WTC11 (cell line): ENCODE results near the gene HMGXB3.

Experiments used
- ETV6 ChIP-seq: sonication (generic); formaldehyde crosslinking; IDR thresholded peaks from 2 replicates; pipeline ENCODE4 v1.8.1; 2022; ENCODE audit warnings: mild to moderate bottlenecking, missing genetic modification reagents
- GABPB1 ChIP-seq: sonication (generic); formaldehyde crosslinking; IDR thresholded peaks from 2 replicates; pipeline ENCODE4 v1.8.1; 2023; ENCODE audit warnings: mild to moderate bottlenecking, missing genetic modification reagents
- JUN ChIP-seq: sonication (generic); formaldehyde crosslinking; IDR thresholded peaks from 2 replicates; pipeline ENCODE4 v1.8.0; 2023; ENCODE audit warnings: mild to moderate bottlenecking, missing genetic modification reagents
- NFATC4 ChIP-seq: fragments of 250-450 bp; sonication (Bioruptor Pico); IDR thresholded peaks from 2 replicates; pipeline ENCODE4 v1.9.0; 2021; ENCODE audit warnings: mild to moderate bottlenecking
- ZNF138 ChIP-seq: sonication (generic); formaldehyde crosslinking; conservative IDR thresholded peaks from 2 replicates; pipeline ENCODE4 v1.8.1; 2022; ENCODE audit warnings: mild to moderate bottlenecking, moderate library complexity, missing genetic modification reagents
- TF ChIP-seq, protein P1 (sequence below): sonication (generic); formaldehyde crosslinking; conservative IDR thresholded peaks from 2 replicates; pipeline ENCODE4 v1.8.1; 2023; ENCODE audit warnings: mild to moderate bottlenecking, low read depth, missing genetic modification reagents, moderate library complexity
- TF ChIP-seq, protein P2 (sequence below): fragments of 200-600 bp; IDR thresholded peaks from 2 replicates; pipeline ENCODE4 v1.8.0; 2022; ENCODE audit warnings: antibody characterized with exemption
- TF ChIP-seq, protein P3 (sequence below): fragments of 250-450 bp; sonication (Bioruptor Pico); IDR thresholded peaks from 2 replicates; pipeline ENCODE4 v1.9.0; 2021; ENCODE audit warnings: mild to moderate bottlenecking

DNA sequence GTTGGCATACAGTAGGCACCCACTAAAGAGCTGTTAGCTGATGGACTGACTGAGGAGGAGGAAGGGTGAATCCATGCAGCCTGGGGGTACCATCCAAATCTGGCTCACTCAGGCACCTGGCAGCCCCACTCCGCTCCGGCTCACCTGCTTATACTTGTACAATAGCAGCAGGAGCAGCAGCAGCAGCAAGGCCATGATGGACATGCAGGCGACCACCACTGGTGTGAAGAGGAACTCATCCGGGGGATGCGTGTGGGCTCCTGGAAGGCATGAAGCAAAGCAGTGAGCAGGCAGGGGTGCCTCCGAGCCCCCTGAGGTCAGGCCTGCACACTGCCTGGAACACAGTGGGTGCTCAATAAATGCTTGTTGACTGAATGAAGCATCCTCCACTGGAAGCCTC is 67.5 kb downstream of the HMGXB3 start:
- TF ChIP-seq ZNF138 (CRISPR knock-in tag) (no peak), ETV6 (CRISPR knock-in tag) (no peak), GABPB1 (CRISPR knock-in tag) (no peak), JUN (no peak), NFATC4 (no peak)
- TF ChIP-seq, protein P1, sequence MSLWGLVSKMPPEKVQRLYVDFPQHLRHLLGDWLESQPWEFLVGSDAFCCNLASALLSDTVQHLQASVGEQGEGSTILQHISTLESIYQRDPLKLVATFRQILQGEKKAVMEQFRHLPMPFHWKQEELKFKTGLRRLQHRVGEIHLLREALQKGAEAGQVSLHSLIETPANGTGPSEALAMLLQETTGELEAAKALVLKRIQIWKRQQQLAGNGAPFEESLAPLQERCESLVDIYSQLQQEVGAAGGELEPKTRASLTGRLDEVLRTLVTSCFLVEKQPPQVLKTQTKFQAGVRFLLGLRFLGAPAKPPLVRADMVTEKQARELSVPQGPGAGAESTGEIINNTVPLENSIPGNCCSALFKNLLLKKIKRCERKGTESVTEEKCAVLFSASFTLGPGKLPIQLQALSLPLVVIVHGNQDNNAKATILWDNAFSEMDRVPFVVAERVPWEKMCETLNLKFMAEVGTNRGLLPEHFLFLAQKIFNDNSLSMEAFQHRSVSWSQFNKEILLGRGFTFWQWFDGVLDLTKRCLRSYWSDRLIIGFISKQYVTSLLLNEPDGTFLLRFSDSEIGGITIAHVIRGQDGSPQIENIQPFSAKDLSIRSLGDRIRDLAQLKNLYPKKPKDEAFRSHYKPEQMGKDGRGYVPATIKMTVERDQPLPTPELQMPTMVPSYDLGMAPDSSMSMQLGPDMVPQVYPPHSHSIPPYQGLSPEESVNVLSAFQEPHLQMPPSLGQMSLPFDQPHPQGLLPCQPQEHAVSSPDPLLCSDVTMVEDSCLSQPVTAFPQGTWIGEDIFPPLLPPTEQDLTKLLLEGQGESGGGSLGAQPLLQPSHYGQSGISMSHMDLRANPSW (CRISPR knock-in tag), result no peak
- TF ChIP-seq, protein P2, sequence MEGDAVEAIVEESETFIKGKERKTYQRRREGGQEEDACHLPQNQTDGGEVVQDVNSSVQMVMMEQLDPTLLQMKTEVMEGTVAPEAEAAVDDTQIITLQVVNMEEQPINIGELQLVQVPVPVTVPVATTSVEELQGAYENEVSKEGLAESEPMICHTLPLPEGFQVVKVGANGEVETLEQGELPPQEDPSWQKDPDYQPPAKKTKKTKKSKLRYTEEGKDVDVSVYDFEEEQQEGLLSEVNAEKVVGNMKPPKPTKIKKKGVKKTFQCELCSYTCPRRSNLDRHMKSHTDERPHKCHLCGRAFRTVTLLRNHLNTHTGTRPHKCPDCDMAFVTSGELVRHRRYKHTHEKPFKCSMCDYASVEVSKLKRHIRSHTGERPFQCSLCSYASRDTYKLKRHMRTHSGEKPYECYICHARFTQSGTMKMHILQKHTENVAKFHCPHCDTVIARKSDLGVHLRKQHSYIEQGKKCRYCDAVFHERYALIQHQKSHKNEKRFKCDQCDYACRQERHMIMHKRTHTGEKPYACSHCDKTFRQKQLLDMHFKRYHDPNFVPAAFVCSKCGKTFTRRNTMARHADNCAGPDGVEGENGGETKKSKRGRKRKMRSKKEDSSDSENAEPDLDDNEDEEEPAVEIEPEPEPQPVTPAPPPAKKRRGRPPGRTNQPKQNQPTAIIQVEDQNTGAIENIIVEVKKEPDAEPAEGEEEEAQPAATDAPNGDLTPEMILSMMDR, result no peak
- TF ChIP-seq, protein P3, sequence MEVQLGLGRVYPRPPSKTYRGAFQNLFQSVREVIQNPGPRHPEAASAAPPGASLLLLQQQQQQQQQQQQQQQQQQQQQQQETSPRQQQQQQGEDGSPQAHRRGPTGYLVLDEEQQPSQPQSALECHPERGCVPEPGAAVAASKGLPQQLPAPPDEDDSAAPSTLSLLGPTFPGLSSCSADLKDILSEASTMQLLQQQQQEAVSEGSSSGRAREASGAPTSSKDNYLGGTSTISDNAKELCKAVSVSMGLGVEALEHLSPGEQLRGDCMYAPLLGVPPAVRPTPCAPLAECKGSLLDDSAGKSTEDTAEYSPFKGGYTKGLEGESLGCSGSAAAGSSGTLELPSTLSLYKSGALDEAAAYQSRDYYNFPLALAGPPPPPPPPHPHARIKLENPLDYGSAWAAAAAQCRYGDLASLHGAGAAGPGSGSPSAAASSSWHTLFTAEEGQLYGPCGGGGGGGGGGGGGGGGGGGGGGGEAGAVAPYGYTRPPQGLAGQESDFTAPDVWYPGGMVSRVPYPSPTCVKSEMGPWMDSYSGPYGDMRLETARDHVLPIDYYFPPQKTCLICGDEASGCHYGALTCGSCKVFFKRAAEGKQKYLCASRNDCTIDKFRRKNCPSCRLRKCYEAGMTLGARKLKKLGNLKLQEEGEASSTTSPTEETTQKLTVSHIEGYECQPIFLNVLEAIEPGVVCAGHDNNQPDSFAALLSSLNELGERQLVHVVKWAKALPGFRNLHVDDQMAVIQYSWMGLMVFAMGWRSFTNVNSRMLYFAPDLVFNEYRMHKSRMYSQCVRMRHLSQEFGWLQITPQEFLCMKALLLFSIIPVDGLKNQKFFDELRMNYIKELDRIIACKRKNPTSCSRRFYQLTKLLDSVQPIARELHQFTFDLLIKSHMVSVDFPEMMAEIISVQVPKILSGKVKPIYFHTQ (CRISPR knock-in tag), result no peak
